GM12878 (cell line): ENCODE measurements around the gene SYN1.

ENCODE experiments used
- CEBPB ChIP-seq, 2 experiments: fragments of 150-350 bp in 1 of 2; IDR thresholded peaks; 2 replicates each; pipeline ENCODE4 v1.6.1; 2012 to 2014; ENCODE audit warnings: low read depth in 2 of 2, low read length in 2 of 2, borderline replicate concordance in 1 of 2, inconsistent platforms in 1 of 2
- CHD2 ChIP-seq: IDR thresholded peaks from 2 replicates; pipeline ENCODE4 v1.6.1; 2011; ENCODE audit warnings: low read depth, low read length, improper control_type of control experiment, borderline replicate concordance
- KLF5 ChIP-seq: fragments of 450-650 bp; IDR thresholded peaks from 2 replicates; pipeline ENCODE4 v1.6.1; 2014; ENCODE audit warnings: mild to moderate bottlenecking; ENCODE audit not compliant: partially characterized antibody
- MYC ChIP-seq: IDR thresholded peaks from 2 replicates; pipeline ENCODE4 v1.6.1; 2011; ENCODE audit warnings: mild to moderate bottlenecking, low read length, moderate library complexity, inconsistent platforms; ENCODE audit not compliant: insufficient read depth, insufficient replicate concordance, insufficient read length, severe bottlenecking
- POLR2A ChIP-seq: IDR thresholded peaks from 2 replicates; pipeline ENCODE4 v1.6.1; 2011; ENCODE audit warnings: low read depth, mild to moderate bottlenecking, low read length
- POLR2AphosphoS5 ChIP-seq: IDR thresholded peaks from 2 replicates; pipeline ENCODE4 v1.6.1; 2011; ENCODE audit warnings: mild to moderate bottlenecking, low read length, inconsistent platforms
- TF ChIP-seq, protein P1 (sequence below): IDR thresholded peaks from 2 replicates; pipeline ENCODE4 v1.6.1; 2012; ENCODE audit warnings: low read depth, low read length, improper control_type of control experiment
- TF ChIP-seq, protein P2 (sequence below): fragments of 450-650 bp; IDR thresholded peaks from 2 replicates; pipeline ENCODE4 v1.6.1; 2017; ENCODE audit warnings: mild to moderate bottlenecking
- TF ChIP-seq, protein P3 (sequence below), 3 experiments: IDR thresholded peaks in 2 of 3; conservative IDR thresholded peaks in 1 of 3; 2 replicates each; pipeline ENCODE4 v1.5.1; 2011; ENCODE audit warnings: low read depth in 3 of 3, low read length in 3 of 3, mild to moderate bottlenecking in 3 of 3, control low read depth in 2 of 3, moderate library complexity in 2 of 3, inconsistent platforms in 1 of 3, mixed read lengths in 1 of 3; ENCODE audit not compliant: control insufficient read depth in 2 of 3, insufficient read depth in 1 of 3; ENCODE audit errors: extremely low read depth in 1 of 3

DNA sequence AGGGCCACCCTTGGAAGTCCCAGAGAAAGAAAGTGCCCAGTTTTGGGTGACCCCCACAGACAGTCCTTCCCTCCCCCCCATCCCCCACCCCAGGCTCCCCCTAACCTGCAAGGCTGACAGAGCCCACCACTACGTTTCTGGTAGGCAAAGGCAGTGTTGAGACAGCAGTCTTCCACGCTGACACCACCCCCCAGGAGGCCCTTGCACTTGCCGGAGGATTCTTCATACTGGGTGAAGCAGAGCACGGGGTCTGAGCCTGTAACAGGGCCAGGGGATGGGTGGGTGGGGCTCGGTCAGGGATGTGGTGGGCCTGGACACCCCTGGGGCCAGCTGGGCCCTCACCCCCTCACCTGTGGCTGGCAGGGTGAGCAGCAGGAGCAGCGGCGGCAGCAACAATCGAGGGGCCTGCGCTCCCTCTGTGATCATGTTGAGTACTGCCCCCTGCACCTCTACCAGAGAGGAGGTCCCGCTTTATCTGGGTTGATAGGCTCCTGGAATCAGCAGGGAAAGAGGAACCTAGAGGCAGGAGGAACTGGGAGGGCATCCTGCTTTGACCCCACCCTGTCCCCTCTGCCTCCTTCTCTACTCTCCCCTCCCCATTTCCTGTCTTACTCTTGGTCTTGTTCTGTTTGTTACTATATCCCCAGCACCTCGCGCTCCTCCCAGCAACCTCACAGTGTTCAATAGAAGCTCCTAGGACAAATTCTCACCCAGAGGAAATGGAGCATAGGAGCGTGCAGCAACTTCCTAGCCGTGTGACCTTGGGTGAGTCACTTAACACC lies 10.0 kb upstream of the SYN1 start, which contains the start of gene CFP:
- TF ChIP-seq, protein P1, sequence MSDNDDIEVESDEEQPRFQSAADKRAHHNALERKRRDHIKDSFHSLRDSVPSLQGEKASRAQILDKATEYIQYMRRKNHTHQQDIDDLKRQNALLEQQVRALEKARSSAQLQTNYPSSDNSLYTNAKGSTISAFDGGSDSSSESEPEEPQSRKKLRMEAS = no peak
- TF ChIP-seq POLR2A = peak; percentile 35; the same call in 1 of the 2 replicates
- no peak for TF ChIP-seq POLR2AphosphoS5
- TF ChIP-seq, protein P2, sequence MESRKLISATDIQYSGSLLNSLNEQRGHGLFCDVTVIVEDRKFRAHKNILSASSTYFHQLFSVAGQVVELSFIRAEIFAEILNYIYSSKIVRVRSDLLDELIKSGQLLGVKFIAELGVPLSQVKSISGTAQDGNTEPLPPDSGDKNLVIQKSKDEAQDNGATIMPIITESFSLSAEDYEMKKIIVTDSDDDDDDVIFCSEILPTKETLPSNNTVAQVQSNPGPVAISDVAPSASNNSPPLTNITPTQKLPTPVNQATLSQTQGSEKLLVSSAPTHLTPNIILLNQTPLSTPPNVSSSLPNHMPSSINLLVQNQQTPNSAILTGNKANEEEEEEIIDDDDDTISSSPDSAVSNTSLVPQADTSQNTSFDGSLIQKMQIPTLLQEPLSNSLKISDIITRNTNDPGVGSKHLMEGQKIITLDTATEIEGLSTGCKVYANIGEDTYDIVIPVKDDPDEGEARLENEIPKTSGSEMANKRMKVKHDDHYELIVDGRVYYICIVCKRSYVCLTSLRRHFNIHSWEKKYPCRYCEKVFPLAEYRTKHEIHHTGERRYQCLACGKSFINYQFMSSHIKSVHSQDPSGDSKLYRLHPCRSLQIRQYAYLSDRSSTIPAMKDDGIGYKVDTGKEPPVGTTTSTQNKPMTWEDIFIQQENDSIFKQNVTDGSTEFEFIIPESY = no peak
- no peak for TF ChIP-seq KLF5
- TF ChIP-seq CEBPB (IDR thresholded peaks at IDR 0.05; ENCODE audit: borderline replicate concordance in 1 of 2, low read depth in 2 of 2, low read length in 2 of 2) = no peak
- TF ChIP-seq, protein P3, sequence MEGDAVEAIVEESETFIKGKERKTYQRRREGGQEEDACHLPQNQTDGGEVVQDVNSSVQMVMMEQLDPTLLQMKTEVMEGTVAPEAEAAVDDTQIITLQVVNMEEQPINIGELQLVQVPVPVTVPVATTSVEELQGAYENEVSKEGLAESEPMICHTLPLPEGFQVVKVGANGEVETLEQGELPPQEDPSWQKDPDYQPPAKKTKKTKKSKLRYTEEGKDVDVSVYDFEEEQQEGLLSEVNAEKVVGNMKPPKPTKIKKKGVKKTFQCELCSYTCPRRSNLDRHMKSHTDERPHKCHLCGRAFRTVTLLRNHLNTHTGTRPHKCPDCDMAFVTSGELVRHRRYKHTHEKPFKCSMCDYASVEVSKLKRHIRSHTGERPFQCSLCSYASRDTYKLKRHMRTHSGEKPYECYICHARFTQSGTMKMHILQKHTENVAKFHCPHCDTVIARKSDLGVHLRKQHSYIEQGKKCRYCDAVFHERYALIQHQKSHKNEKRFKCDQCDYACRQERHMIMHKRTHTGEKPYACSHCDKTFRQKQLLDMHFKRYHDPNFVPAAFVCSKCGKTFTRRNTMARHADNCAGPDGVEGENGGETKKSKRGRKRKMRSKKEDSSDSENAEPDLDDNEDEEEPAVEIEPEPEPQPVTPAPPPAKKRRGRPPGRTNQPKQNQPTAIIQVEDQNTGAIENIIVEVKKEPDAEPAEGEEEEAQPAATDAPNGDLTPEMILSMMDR (IDR thresholded peaks at IDR 0.05 in 2 of 3, conservative IDR thresholded peaks at IDR 0.05 in 1 of 3; ENCODE audit: control insufficient read depth in 2 of 3, extremely low read depth in 1 of 3, insufficient read depth in 1 of 3, low read depth in 3 of 3, low read length in 3 of 3) = no peak
- no peak for TF ChIP-seq CHD2
- no peak for TF ChIP-seq MYC
